Smooth muscle cell (in vitro differentiated cells): ENCODE results near the gene CPNE1. TPM values are rescaled to one million over a fixed set of nuclear protein-coding genes. Genes with fewer than 3 reads are reported as not detected.
"Not testable (repeated sequence)": the region's sequence is repeated elsewhere in the genome, so short reads cannot be mapped to it uniquely, and the experiment has no call there.

ENCODE experiments used
- DNase-seq: peaks from one replicate; lab custom pipeline; 2025; ENCODE audit not compliant: unreplicated experiment; lab: John Stamatoyannopoulos, UW
- H2AFZ ChIP-seq: fragments of 200-600 bp; sonication (generic); 2 replicates; pipeline ENCODE4 v1.6.0; 2016; ENCODE audit warnings: antibody characterized with exemption, low read depth, mild to moderate bottlenecking
- H3F3A ChIP-seq: fragments of 200-600 bp; sonication (generic); 2 replicates; pipeline ENCODE4 v1.6.0; 2017; ENCODE audit warnings: antibody characterized with exemption, low read depth
- H3K27ac ChIP-seq: fragments of 200-600 bp; sonication (generic); 2 replicates; pipeline ENCODE4 v1.5.1; 2016; ENCODE audit warnings: low read depth, mild to moderate bottlenecking
- H3K27me3 ChIP-seq: fragments of 200-600 bp; sonication (generic); 2 replicates; pipeline ENCODE4 v1.6.1; 2016; ENCODE audit warnings: low read depth, mild to moderate bottlenecking
- H3K36me3 ChIP-seq: fragments of 200-600 bp; sonication (generic); 2 replicates; pipeline ENCODE4 v1.5.1; 2016; ENCODE audit warnings: low read depth
- H3K4me1 ChIP-seq: fragments of 200-600 bp; sonication (generic); 2 replicates; pipeline ENCODE4 v1.5.1; 2016; ENCODE audit warnings: low read depth
- H3K4me2 ChIP-seq: fragments of 200-600 bp; sonication (generic); 2 replicates; pipeline ENCODE4 v1.6.0; 2016; ENCODE audit warnings: mild to moderate bottlenecking
- H3K4me3 ChIP-seq: fragments of 200-600 bp; sonication (generic); 2 replicates; pipeline ENCODE4 v1.5.1; 2016; ENCODE audit warnings: mild to moderate bottlenecking
- H3K79me2 ChIP-seq: fragments of 200-600 bp; sonication (generic); 2 replicates; pipeline ENCODE4 v1.6.0; 2016; ENCODE audit warnings: low read depth, mild to moderate bottlenecking
- H3K9ac ChIP-seq: fragments of 200-600 bp; sonication (generic); 2 replicates; pipeline ENCODE4 v1.6.0; 2016; ENCODE audit warnings: low read depth
- H3K9me3 ChIP-seq: fragments of 200-600 bp; sonication (generic); replicated peaks from 2 replicates; pipeline ENCODE4 v1.5.1; 2016; ENCODE audit warnings: low read depth
- H4K20me1 ChIP-seq: fragments of 200-600 bp; sonication (generic); 2 replicates; pipeline ENCODE4 v1.6.0; 2016; ENCODE audit warnings: low read depth
- WGBS: methylation state at CpG from one replicate; pipeline ENCODE4 v1.1.7; 2016; ENCODE audit warnings: low lambda C conversion rate; 5-methylcytosine and 5-hydroxymethylcytosine counted together
- polyA plus RNA-seq: library from polyadenylated mRNA; unstranded; fragments of >200 nt; fragmentation: Nextera tagmentation; extraction: Ambion mirVana; gene quantifications from 2 replicates; pipeline ENCODE4 v1.2.1, GENCODE V29; 2016
- total RNA-seq: library from RNA; depleted of rRNA; stranded (reverse); fragments of >200 nt; gene quantifications from 2 replicates; pipeline ENCODE4 v1.2.3, GENCODE V29; 2014
- TF ChIP-seq, protein P1 (sequence below): fragments of 200-600 bp; sonication (generic); IDR thresholded peaks from 2 replicates; pipeline ENCODE4 v1.5.1; 2017; ENCODE audit warnings: borderline replicate concordance, mild to moderate bottlenecking, antibody characterized with exemption; ENCODE audit not compliant: insufficient read depth, poor library complexity, severe bottlenecking

CPNE1 gene
- total and polyA plus RNA-seq, 2 experiments from 2014 or later, result 140 to 156 TPM

DNA sequence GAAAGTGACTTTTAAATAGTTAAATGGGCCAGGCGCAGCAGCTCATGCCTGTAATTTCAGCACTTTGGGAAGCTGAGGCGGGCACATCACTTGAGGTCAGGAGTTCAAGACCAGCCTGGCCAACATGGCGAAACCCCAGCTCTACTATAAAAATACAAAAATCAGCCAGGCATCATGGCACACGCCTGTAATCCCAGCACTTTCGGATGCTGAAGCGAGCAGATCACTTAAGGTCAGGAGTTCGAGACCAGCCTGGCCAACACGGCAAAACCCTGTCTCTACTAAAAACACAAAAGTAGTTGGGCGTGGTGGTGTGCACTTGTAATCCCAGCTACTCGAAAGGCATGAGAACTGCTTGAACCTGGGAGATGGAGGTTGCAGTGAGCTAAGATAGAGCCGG, 41.2 kb upstream of the CPNE1 start:
- Histone ChIP-seq H3K27ac (peak overlapping the region; percentile 54), H3K79me2 (peaks cover 60% of the 10 kb centered on the region), H4K20me1 (peaks cover 93% of the 10 kb centered on the region), H3F3A (peaks cover 83% of the 10 kb centered on the region), H3K36me3 (peaks cover 49% of the 10 kb centered on the region)
- not testable (repeated sequence) for H2AFZ ChIP-seq, H3K9ac ChIP-seq, H3K4me1 ChIP-seq, H3K4me3 ChIP-seq, H3K4me2 ChIP-seq, H3K9me3 ChIP-seq, H3K27me3 ChIP-seq, DNase-seq
- WGBS, result 94% methylated on average over 11 of the region's 11 CpGs

DNA sequence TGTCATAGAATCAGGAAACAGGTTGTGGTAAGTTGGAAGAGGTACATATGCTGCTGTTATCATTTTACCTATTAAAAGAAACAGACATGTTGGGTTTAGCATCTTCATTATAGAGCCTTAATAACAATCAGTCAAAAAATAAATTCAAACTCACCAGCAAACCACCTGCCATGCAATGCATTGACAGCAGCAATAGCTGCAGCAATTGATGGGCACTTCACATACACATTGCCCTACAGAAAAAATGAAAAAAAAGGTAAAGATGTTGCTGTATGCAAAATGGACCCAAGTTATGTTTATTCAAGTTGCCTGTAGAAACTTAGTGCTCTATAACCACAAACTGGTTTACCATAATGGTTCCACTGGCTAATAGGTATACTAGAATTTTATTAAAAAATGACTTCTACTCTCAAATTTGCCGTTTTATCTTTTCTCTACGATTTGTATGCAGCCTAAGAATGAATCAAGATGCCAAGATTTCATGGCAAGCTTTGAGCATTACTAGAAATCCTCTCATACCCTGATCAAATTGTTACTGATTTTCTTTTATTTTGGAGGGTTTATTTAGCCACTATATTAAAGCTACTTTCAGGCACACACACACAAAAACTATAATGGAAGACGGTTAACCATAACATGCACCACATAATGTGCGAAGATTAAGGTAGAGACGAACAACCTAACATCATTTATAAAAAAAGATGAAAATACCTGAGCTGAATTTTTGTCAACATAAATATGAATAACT, 40.0 kb upstream of the CPNE1 start:
- Histone ChIP-seq H4K20me1 (peaks cover 81% of the 10 kb centered on the region), H3K4me1 (peaks cover 10% of the 10 kb centered on the region), H3K4me3 (no peak overlapping the region), H3K9me3 (no peaks in the 10 kb centered on the region), H3K79me2 (peaks cover 57% of the 10 kb centered on the region), H3F3A (peaks cover 89% of the 10 kb centered on the region), H3K27ac (peak overlapping the region; percentile 54), H2AFZ (no peak overlapping the region), H3K27me3 (no peaks in the 10 kb centered on the region), H3K9ac (no peak overlapping the region), H3K36me3 (peaks cover 38% of the 10 kb centered on the region), H3K4me2 (no peak overlapping the region)
- WGBS, result 97% methylated on average over 5 of the region's 5 CpGs
- DNase-seq, result no peak
- TF ChIP-seq, protein P1, sequence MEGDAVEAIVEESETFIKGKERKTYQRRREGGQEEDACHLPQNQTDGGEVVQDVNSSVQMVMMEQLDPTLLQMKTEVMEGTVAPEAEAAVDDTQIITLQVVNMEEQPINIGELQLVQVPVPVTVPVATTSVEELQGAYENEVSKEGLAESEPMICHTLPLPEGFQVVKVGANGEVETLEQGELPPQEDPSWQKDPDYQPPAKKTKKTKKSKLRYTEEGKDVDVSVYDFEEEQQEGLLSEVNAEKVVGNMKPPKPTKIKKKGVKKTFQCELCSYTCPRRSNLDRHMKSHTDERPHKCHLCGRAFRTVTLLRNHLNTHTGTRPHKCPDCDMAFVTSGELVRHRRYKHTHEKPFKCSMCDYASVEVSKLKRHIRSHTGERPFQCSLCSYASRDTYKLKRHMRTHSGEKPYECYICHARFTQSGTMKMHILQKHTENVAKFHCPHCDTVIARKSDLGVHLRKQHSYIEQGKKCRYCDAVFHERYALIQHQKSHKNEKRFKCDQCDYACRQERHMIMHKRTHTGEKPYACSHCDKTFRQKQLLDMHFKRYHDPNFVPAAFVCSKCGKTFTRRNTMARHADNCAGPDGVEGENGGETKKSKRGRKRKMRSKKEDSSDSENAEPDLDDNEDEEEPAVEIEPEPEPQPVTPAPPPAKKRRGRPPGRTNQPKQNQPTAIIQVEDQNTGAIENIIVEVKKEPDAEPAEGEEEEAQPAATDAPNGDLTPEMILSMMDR, result no peak

DNA sequence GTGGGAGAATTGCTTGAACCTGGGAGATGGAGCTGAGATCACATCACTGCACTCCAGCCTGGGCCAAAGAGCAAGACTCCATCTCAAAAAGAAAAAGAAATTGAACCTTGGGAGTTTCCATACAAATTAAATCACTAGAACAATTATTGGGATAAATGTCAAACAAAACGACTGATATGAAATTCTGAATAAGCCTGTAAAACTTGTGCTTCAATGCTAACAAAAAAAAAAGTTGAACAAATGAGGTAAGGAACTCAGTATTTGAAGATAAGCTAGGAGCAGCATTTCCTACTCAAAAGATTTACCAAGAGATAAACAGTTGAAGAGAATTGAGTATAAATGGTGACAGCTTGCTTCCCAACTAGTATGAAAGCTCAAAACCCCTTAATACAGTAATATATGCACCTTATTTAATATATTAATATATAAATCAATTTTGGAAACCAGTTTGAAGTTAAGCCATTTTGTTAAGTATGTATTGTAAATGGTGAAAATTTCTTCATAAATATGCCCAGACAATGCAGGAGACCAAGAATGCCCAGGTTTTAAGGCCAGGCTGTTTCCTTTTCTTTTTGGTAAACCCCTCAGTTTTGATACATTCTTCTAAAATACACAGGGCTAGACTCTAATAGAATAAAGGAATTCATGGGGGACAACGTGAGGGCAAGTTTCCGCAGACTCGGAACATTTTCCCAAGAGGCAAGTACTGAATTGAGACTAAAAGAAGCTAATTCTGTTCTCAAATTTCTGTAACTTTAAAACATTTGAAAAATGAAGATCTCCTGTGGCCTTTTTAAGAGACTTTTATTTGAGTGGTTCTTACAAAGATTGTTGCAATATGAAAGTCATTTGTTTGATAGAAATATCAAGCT, 38.4 kb upstream of the CPNE1 start:
- H3F3A ChIP-seq, result peaks cover 76% of the 10 kb centered on the region
- TF ChIP-seq, protein P1, result no peak
- H3K36me3 ChIP-seq, result peaks cover 26% of the 10 kb centered on the region
- H2AFZ ChIP-seq, result no peak overlapping the region
- H3K9ac ChIP-seq, result no peak overlapping the region
- H4K20me1 ChIP-seq, result peaks cover 65% of the 10 kb centered on the region
- peaks cover 41% of the 10 kb centered on the region for H3K79me2 ChIP-seq
- H3K9me3 ChIP-seq, result no peaks in the 10 kb centered on the region
- H3K4me2 ChIP-seq, result no peak overlapping the region
- H3K4me3 ChIP-seq, result no peak overlapping the region
- DNase-seq, result no peak
- 88% methylated on average over 4 of the region's 4 CpGs for WGBS
- peaks cover 10% of the 10 kb centered on the region for H3K4me1 ChIP-seq
- no peaks in the 10 kb centered on the region for H3K27me3 ChIP-seq
- peak overlapping the region; percentile 54 for H3K27ac ChIP-seq

DNA sequence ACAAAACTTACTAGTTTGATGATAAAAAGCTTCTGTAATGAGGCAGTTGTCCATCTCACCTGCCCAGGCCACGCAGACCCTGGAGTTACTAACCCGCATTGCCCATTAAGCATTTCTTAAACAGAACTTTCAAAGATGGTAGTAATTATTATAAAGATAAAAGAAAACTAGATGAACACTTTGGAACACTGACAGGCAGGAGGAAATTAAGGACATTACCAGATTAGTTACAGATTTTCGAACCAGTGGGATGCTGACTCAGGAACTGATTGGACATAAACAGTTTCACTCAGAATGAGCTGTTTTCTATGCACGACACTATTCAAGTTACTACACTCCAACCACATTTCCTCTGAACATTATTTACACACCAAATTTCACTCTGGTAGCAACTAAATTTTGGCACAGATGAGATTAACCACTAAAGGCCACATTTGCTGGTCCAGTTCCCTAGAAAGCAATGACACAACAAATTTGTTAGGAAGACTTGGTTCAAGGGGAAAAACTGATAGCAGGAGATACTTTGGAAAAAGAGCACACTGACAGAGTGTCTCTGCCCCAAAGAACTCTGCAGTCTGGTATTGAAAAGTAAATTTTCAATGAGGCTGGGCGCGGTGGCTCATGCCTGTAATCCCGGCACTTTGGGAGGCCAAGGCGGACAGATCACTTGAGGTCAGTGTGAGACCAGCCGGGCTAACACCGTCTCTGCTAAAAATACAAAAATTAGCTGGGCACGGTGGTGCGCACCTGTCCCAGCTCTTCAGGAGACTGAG, 37.5 kb upstream of the CPNE1 start:
- Histone ChIP-seq H3F3A (peaks cover 69% of the 10 kb centered on the region), H3K27ac (peak overlapping the region; percentile 54), H3K9ac (no peak overlapping the region), H2AFZ (no peak overlapping the region), H3K79me2 (peaks cover 33% of the 10 kb centered on the region), H3K36me3 (peaks cover 25% of the 10 kb centered on the region), H3K4me3 (no peak overlapping the region), H3K4me1 (peaks cover 10% of the 10 kb centered on the region), H4K20me1 (peaks cover 57% of the 10 kb centered on the region), H3K9me3 (no peaks in the 10 kb centered on the region), H3K27me3 (no peaks in the 10 kb centered on the region), H3K4me2 (no peak overlapping the region)
- TF ChIP-seq, protein P1, result no peak
- 94% methylated on average over 12 of the region's 12 CpGs for WGBS
- DNase-seq, result no peak
